Measurements from ENCODE around the gene SUGCT. TPM values are rescaled to one million over a fixed set of nuclear protein-coding genes. Genes with fewer than 3 reads are reported as not detected.
A peak's percentile ranks its signal among the peaks of the same experiment; 100 is the strongest.

SUGCT gene
- total RNA-seq, 1 donor from 2014 or later: 9.8 TPM

DNA sequence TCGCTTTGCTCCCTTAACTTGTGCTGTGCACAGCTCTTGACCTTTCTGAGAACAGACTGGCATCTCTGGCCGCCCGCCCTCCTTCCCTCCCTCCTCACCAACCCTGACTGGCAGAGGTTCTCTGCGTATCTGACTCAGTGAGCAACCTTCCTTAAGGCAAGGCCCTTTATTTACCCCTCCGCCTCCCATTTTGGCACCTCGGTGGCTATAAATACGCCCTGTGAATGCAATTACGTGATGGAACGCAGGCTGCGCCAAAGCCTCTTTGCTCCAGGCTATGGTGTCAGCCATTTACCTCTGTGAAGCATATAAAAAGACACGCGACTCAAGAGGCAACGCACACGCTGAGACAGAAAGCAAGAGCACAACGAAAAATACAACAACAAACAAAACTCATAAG is 764.3 kb downstream of the SUGCT start:
- H3K27ac ChIP-seq: no peak overlapping the region
- DNase-seq (ENCODE audit: low spot score in 2 of 2): no peak
- H3K27me3 ChIP-seq: no peaks in the 10 kb centered on the region
- TF ChIP-seq CTCF (IDR thresholded peaks at IDR 0.05): no peak
- no peaks in the 10 kb centered on the region for H3K9me3 ChIP-seq
- intact Hi-C loops (cut with DNase I): no loop called here
- peaks cover 0 to 2% of the 10 kb centered on the region in 2 donors for H3K4me1 ChIP-seq
- H3K36me3 ChIP-seq: no peaks in the 10 kb centered on the region
- no peak overlapping the region for H3K4me3 ChIP-seq

GRCh38 chr7:40899636-40900507 is 765.1 kb downstream of the SUGCT start:
- no peak for DNase-seq (ENCODE audit: low spot score in 2 of 2)
- no peak for TF ChIP-seq CTCF (IDR thresholded peaks at IDR 0.05)
- peaks cover 0 to 2% of the 10 kb centered on the region in 2 donors for H3K4me1 ChIP-seq
- H3K9me3 ChIP-seq: no peaks in the 10 kb centered on the region
- H3K4me3 ChIP-seq: no peak overlapping the region
- peak overlapping the region in 1 of 2 donors; percentile 53 for H3K27ac ChIP-seq
- no peaks in the 10 kb centered on the region for H3K27me3 ChIP-seq
- intact Hi-C loops (cut with DNase I): no loop called here
- no peaks in the 10 kb centered on the region for H3K36me3 ChIP-seq

DNA sequence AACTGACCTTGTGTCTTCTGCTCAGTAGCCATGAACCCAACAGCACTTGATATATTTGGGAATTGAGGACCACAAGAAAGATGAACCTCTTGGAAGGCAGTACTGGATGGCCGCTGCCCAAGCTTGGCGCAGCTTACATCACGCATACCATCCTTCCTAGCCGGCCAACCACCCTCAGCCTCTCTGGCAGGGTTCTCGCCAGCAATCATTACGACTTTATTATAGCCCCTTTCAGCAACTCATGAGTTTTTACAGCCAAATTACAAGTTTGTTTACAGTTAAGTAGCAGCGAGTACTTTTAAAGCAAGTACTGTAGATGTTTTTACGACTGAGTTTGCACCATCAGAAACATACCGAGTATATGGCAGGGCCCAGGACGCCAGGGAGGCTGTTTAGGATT is 769.1 kb downstream of the SUGCT start:
- no peak overlapping the region for H3K27ac ChIP-seq
- TF ChIP-seq CTCF (IDR thresholded peaks at IDR 0.05): no peak
- no peaks in the 10 kb centered on the region for H3K9me3 ChIP-seq
- no peaks in the 10 kb centered on the region for H3K36me3 ChIP-seq
- no peak for DNase-seq (ENCODE audit: low spot score in 2 of 2)
- no peaks in the 10 kb centered on the region for H3K27me3 ChIP-seq
- H3K4me3 ChIP-seq: no peak overlapping the region
- H3K4me1 ChIP-seq: peaks cover 0 to 2% of the 10 kb centered on the region in 2 donors
- intact Hi-C loops (cut with DNase I): no loop called here

DNA sequence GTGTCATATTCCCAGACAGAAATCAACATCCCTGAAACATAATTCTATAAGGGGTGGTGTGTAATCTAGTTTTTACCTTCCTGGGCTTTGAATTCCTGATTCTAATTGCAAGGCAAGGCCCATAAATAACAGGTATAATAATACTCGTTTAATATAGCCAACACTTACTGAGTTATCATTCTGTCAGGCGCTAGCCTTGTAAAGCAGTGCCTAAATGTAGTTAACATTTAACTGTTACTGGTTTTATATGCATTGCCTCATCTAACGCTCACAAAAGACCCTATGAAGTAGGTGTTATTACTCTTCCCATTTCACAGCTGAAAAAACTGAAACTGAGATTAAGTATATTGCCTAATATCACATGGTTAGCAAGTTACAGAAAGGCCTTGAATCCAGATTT is 772.5 kb downstream of the SUGCT start:
- no peak for TF ChIP-seq CTCF (IDR thresholded peaks at IDR 0.05)
- H3K4me3 ChIP-seq: no peak overlapping the region
- H3K27ac ChIP-seq: no peak overlapping the region
- H3K4me1 ChIP-seq: peaks cover 0 to 8% of the 10 kb centered on the region in 2 donors
- intact Hi-C loops (cut with DNase I): no loop called here
- no peaks in the 10 kb centered on the region for H3K27me3 ChIP-seq
- no peaks in the 10 kb centered on the region for H3K9me3 ChIP-seq
- no peaks in the 10 kb centered on the region for H3K36me3 ChIP-seq
- no peak for DNase-seq (ENCODE audit: low spot score in 2 of 2)

GRCh38 chr7:40909346-40909980 is 774.7 kb downstream of the SUGCT start:
- Histone ChIP-seq H3K4me3 (no peak overlapping the region), H3K27me3 (no peaks in the 10 kb centered on the region), H3K36me3 (no peaks in the 10 kb centered on the region), H3K9me3 (no peaks in the 10 kb centered on the region), H3K27ac (peak overlapping the region; percentile 53 to 63), H3K4me1 (peaks cover 0 to 19% of the 10 kb centered on the region in 2 donors)
- no peak for DNase-seq (ENCODE audit: low spot score in 2 of 2)
- intact Hi-C loops (cut with DNase I): no loop called here
- TF ChIP-seq CTCF (IDR thresholded peaks at IDR 0.05): no peak

Other genes with a start within 250 kb of the SUGCT start
- 68.6 TPM for gene CDK13, start 184.7 kb upstream of the SUGCT start, total RNA-seq
- gene MPLKIP, start 383 bp upstream of the SUGCT start, total RNA-seq: 55.5 TPM